Measurements from ENCODE around the gene TOP3A.

TOP3A gene

GRCh38 chr17:18253187-18253884 lies 61.5 kb downstream of the TOP3A start:
- DNase-seq (ENCODE audit: low read depth), result no peak

- DNase-seq (ENCODE audit: low read depth), result no peak
These were observed 62.6 kb downstream of the TOP3A start for GRCh38 chr17:18252160-18252559.

DNA sequence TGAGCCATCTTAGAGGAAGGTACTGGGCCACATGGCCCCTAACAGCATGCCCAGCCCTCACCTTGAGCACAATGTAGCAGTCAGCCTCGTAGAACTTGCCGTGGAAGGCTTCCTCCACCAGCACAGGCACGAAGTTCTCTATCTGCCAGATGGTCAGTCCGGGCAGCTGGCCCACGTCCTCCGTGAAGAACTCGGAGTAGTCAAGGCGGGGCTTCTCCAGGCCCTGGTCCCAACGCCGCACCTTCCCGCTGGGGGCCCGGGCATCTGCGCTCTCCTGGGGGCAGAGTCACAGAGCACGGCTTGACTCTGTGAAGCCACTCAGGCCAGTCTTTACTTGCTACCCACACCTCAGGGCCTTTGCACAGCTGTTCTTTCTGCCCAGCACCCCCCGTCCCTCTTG lies 63.6 kb downstream of the TOP3A start:
- no peak for DNase-seq (ENCODE audit: low read depth)

GRCh38 chr17:18250708-18251107 lies 64.1 kb downstream of the TOP3A start:
- DNase-seq (ENCODE audit: low read depth), result no peak

DNA sequence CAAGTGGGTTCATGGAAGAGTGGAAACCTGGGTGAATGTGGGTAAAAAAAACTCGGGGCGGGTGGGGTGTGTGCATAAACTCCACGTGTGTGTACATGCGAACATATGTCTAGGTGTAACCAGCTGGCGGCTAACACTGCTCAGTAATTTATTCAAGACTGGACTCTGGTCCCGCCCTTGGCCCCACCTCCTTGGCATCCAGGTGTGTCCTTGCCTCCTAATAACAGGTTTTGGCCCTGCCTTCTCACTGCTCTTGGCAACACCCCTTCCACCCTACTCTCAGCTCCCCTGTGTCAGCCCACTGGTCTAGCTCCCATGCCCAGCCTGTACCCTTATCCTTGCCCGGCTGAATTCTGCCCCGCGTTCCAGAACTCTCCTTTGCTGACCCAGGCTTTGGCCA lies 64.5 kb downstream of the TOP3A start:
- DNase-seq (ENCODE audit: low read depth), result no peak

GRCh38 chr17:18248811-18249210 lies 66.0 kb downstream of the TOP3A start:
- DNase-seq (ENCODE audit: low read depth), result no peak

DNA sequence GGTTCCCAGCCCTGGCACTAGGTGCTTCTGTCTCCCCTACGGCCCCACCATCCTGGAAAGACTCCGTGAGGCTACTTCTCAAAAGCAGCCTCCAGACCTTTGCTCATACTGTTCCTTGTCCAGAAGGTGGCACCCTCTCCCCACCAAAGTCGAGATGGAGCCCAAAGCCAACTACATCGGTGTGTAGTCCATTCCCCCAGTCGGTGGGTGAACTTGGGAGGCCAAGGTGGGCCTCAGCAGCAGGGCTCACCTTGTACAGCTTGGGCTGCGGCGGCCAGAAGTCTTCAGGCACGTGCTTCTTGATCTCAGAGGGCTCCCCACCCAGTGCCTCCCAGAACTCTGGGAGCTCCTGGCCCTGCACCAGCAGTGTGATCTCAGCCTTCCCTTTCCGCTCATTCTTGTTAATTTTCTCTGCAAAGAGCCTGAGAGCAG lies 66.5 kb downstream of the TOP3A start:
- peak; percentile 66 for DNase-seq (ENCODE audit: low read depth)

- DNase-seq (ENCODE audit: low read depth), result no peak
These were observed 67.2 kb downstream of the TOP3A start for GRCh38 chr17:18247613-18248001.

GRCh38 chr17:18246880-18247612 lies 67.7 kb downstream of the TOP3A start:
- peak; percentile 63 for DNase-seq (ENCODE audit: low read depth)

- DNase-seq (ENCODE audit: low read depth), result no peak
These were observed 68.6 kb downstream of the TOP3A start for GRCh38 chr17:18246109-18246725.

- no peak for DNase-seq (ENCODE audit: low read depth)
These were observed 69.6 kb downstream of the TOP3A start for GRCh38 chr17:18245038-18245776.

DNA sequence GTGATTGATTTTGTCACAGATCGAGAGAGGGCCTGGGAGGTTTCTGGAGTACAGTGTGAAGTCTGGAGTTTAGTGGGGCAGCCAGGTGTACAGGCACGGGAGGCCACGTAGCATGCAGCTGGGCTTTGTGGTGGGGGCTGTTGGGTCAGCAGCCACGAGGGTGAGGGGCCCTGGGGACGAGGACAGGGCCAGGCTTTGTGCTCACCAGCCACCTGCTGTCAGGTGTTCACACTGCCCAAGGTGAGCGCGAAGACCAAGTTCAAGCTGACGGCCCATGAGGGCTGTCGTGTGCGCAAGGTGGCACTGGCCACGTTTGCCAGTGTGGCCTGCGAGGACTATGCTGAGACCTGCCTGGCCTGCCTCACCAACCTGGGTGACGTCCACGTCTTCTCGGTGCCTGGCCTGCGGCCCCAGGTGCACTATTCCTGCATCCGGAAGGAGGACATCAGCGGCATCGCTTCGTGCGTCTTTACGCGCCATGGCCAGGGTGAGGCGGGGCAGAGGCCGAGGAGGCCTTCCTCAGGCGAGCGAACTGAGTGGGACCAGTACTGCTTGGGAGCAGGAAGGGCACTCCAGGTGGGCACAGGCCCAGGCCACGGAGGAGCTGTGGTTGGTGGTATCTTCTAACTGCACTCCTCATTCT lies 73.4 kb downstream of the TOP3A start:
- DNase-seq (ENCODE audit: low read depth), result no peak

DNA sequence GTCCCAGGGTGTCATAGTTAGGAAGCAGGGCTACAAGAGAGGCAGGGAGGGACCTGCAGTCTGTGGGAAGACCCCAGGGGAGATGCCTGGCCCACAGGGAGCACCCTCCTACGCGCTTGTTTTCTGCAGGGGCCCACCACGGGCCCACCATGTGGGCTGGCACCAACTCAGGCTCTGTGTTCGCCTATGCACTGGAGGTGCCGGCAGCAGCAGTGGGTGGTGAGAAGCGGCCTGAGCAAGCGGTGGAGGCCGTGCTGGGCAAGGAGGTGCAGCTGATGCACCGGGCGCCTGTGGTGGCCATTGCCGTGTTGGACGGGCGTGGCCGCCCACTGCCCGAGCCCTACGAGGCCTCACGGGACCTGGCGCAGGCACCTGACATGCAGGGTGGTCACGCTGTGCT lies 74.3 kb downstream of the TOP3A start:
- DNase-seq (ENCODE audit: low read depth), result no peak

DNA sequence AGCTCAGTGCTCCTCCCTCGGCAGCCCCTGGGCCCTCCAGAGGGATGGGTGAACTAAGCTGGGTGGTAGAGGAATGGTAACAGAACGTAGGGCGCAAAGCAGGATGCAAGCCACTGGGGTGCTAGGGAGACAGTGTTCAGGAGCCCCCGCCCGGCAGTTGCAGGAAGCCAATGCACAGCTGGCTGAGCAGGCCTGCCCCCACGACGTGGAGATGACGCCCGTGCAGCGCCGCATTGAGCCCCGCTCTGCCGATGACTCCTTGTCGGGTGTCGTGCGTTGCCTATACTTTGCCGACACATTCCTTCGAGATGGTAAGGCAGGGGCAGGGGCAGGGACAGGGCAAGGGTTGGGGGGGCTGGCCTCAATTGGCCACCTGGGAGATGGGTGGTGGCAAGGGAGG lies 76.5 kb downstream of the TOP3A start:
- no peak for DNase-seq (ENCODE audit: low read depth)

- DNase-seq (ENCODE audit: low read depth), result no peak
These were observed 77.3 kb downstream of the TOP3A start for GRCh38 chr17:18237461-18237860.

DNA sequence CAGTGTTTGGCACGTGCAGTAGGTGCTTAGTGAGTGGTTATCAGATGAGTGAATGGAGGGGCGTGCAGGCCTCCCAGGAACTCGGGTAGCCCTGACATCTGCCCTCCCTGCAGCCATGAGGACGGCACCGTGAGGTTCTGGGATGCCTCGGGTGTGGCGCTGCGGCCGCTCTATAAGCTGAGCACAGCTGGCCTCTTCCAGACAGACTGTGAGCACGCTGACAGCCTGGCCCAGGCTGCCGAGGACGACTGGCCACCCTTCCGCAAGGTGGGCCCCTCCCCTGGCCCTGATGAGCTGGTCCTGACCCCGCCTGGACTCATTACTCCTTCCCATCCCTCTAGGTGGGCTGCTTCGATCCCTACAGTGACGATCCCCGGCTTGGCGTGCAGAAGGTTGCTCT lies 78.3 kb downstream of the TOP3A start:
- no peak for DNase-seq (ENCODE audit: low read depth)

GRCh38 chr17:18235743-18236256 lies 79.0 kb downstream of the TOP3A start:
- peak; percentile 33 for DNase-seq (ENCODE audit: low read depth)

- no peak for DNase-seq (ENCODE audit: low read depth)
These were observed 79.9 kb downstream of the TOP3A start for GRCh38 chr17:18234853-18235380.

- no peak for DNase-seq (ENCODE audit: low read depth)
These were observed 80.8 kb downstream of the TOP3A start for GRCh38 chr17:18233803-18234518.

DNA sequence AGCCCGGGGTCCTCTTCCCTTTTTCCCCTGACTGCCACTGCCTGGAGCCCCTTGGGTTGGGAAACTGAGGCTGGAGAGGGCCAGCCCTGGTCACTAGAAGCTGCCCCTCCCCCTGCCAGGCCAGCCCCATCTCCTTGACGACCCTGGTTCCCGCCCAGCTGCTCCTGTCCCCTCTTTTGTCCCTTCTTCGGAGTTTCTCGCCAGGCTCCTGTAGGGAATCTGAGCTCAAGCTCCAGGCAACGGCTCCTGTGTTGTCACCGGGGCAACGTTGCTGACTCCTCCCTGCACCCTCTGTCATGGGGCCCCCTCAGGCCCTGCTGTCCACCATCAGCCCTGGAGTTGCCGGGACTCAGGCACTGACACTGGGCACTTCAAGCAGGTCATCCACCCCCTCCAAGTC lies 83.6 kb downstream of the TOP3A start:
- no peak for DNase-seq (ENCODE audit: low read depth)
